IMR-90 (cell line): ENCODE measurements around the gene LRP11. TPM values are rescaled to one million over a fixed set of nuclear protein-coding genes. Genes with fewer than 3 reads are reported as not detected.

Source experiments
- ELK1 ChIP-seq: fragments of 150-350 bp; IDR thresholded peaks from 2 replicates; pipeline ENCODE4 v1.6.1; 2016; ENCODE audit warnings: low read depth, mild to moderate bottlenecking, low read length, moderate library complexity, borderline replicate concordance
- polyA plus RNA-seq, 3 experiments: library from polyadenylated mRNA; depleted of rRNA; stranded (reverse); fragments of >200 nt; gene quantifications; 2 replicates each; pipeline ENCODE4 v1.2.3, GENCODE V29; 2012; ENCODE audit warnings: low replicate concordance in 1 of 3
- total RNA-seq: library from RNA; depleted of rRNA; stranded (reverse); fragments of >200 nt; gene quantifications from 2 replicates; pipeline ENCODE4 v1.2.3, GENCODE V29; 2012

Gene LRP11
- total and polyA plus RNA-seq, 2 of the 4 experiments (the other 2 are of a cell fraction) = 48.8 to 63.8 TPM

GRCh38 chr6:149840345-149841075, 23.6 kb downstream of the LRP11 start (continued):
- no peak for TF ChIP-seq ELK1
